H1 (cell line): ENCODE measurements around the gene HEXIM1. TPM values are rescaled to one million over a fixed set of nuclear protein-coding genes. Genes with fewer than 3 reads are reported as not detected.

Source experiments
- CTCF ChIA-PET: fragments of 300-600 bp; sonication (Branson Sonifier 250); formaldehyde crosslinking; loops from one replicate; lab custom pipeline; 2021; ENCODE audit not compliant: partially characterized antibody; lab: Charles Lee
- POLR2A ChIA-PET: fragments of 300-600 bp; sonication (Branson Sonifier 250); formaldehyde crosslinking; loops from one replicate; lab custom pipeline; 2021; ENCODE audit warnings: inconsistent platforms; ENCODE audit not compliant: partially characterized antibody; lab: Charles Lee
- DNase-seq, 2 experiments: peaks; one replicate each; pipeline versions ENCODE4 v3.0.0 to v3.0.0-alpha.2; 2010 to 2022; ENCODE audit warnings: low spot score in 2 of 2, low read depth in 1 of 2, mixed read lengths in 1 of 2
- FAIRE-seq: peaks from 2 replicates; lab custom pipeline; 2011; peaks lifted over from hg19 to GRCh38; lab: Jason Lieb, UNC
- H2AFZ ChIP-seq: 2 replicates; pipeline ENCODE4 v1.8.1; 2012; ENCODE audit warnings: low read length, inconsistent platforms
- H2AK5ac ChIP-seq: 2 replicates; pipeline ENCODE4 v1.6.1; 2013; ENCODE audit warnings: low read depth, low read length
- H2BK120ac ChIP-seq: replicated peaks from 2 replicates; pipeline ENCODE3; 2013; ENCODE audit warnings: low read depth, low read length, inconsistent platforms
- H2BK12ac ChIP-seq: 2 replicates; pipeline ENCODE4 v1.6.1; 2013; ENCODE audit warnings: low read depth, low read length
- H2BK15ac ChIP-seq: 2 replicates; pipeline ENCODE4 v1.6.1; 2013; ENCODE audit warnings: low read length
- H2BK20ac ChIP-seq: 2 replicates; pipeline ENCODE4 v1.6.1; 2013; ENCODE audit warnings: low read length
- H2BK5ac ChIP-seq: 2 replicates; pipeline ENCODE4 v1.6.1; 2013; ENCODE audit warnings: low read depth, low read length
- H3K14ac ChIP-seq: 2 replicates; pipeline ENCODE4 v1.6.1; 2013; ENCODE audit warnings: inconsistent platforms; ENCODE audit not compliant: insufficient read length
- H3K18ac ChIP-seq: 2 replicates; pipeline ENCODE4 v1.6.1; 2013; ENCODE audit warnings: low read length; ENCODE audit errors: extremely low read depth
- H3K23ac ChIP-seq: 2 replicates; pipeline ENCODE4 v1.6.1; 2013; ENCODE audit warnings: inconsistent platforms; ENCODE audit not compliant: insufficient read length
- H3K23me2 ChIP-seq: 2 replicates; pipeline ENCODE4 v1.6.1; 2013; ENCODE audit warnings: low read depth, low read length
- H3K27ac ChIP-seq: 2 replicates; pipeline ENCODE4 v1.6.1; 2011; ENCODE audit warnings: low read depth, low read length, inconsistent platforms
- H3K27me3 ChIP-seq, 4 experiments: replicated peaks in 1 of 4; 1 replicate in 1 of 4; 2 replicates in 3 of 4; pipeline versions ENCODE4 v1.6.1 to v1.8.1; 2011 to 2013; ENCODE audit warnings: low read length in 3 of 4, mild to moderate bottlenecking in 3 of 4, inconsistent platforms in 2 of 4, mixed read lengths in 2 of 4, moderate library complexity in 1 of 4; ENCODE audit not compliant: control insufficient read depth in 3 of 4, insufficient read depth in 3 of 4; ENCODE audit errors: extremely low read depth in 1 of 4
- H3K36me3 ChIP-seq, 4 experiments: 2 replicates each; pipeline versions ENCODE4 v1.6.1 to v1.8.1; 2011 to 2013; ENCODE audit warnings: mild to moderate bottlenecking in 4 of 4, low read length in 3 of 4, moderate library complexity in 2 of 4, control low read depth in 1 of 4, inconsistent platforms in 1 of 4; ENCODE audit not compliant: insufficient read depth in 4 of 4, control insufficient read depth in 2 of 4
- H3K4ac ChIP-seq: replicated peaks from 2 replicates; pipeline ENCODE3; 2013; ENCODE audit warnings: low read length, low read depth, mixed read lengths, inconsistent platforms; ENCODE audit not compliant: insufficient read length
- H3K4me1 ChIP-seq, 4 experiments: replicated peaks in 1 of 4; 1 replicate in 1 of 4; 2 replicates in 3 of 4; pipeline versions ENCODE4 v1.6.1 to v1.8.1; 2011 to 2013; ENCODE audit warnings: low read length in 3 of 4, inconsistent platforms in 2 of 4, mixed read lengths in 1 of 4; ENCODE audit not compliant: insufficient read depth in 4 of 4, control insufficient read depth in 3 of 4
- H3K4me2 ChIP-seq, 2 experiments: 2 replicates each; pipeline versions ENCODE4 v1.6.1 to v1.8.1; 2011 to 2013; ENCODE audit warnings: low read depth in 2 of 2, low read length in 2 of 2, control low read depth in 1 of 2, inconsistent platforms in 1 of 2, mild to moderate bottlenecking in 1 of 2; ENCODE audit not compliant: insufficient read depth in 1 of 2
- H3K4me3 ChIP-seq, 4 experiments: fragments of 200-600, 300-600 bp in 1 of 4; sonication (generic), shearing (Covaris generic), sonication (Bioruptor Twin) in 1 of 4; 2 replicates each; pipeline versions ENCODE4 v1.5.1 to v1.8.1; 2011 to 2016; ENCODE audit warnings: low read length in 4 of 4, low read depth in 3 of 4, control low read depth in 2 of 4, inconsistent platforms in 2 of 4, mild to moderate bottlenecking in 2 of 4, mixed read lengths in 1 of 4, moderate library complexity in 1 of 4; ENCODE audit not compliant: insufficient read depth in 2 of 4; ENCODE audit errors: extremely low read depth in 1 of 4
- H3K56ac ChIP-seq: replicated peaks from 2 replicates; pipeline ENCODE3; 2013; ENCODE audit warnings: low read depth, mild to moderate bottlenecking, mixed read lengths, low read length, inconsistent platforms; ENCODE audit not compliant: insufficient read length
- H3K79me1 ChIP-seq: 2 replicates; pipeline ENCODE4 v1.6.1; 2013; ENCODE audit warnings: low read depth, low read length, control low read depth
- H3K79me2 ChIP-seq, 2 experiments: 2 replicates each; pipeline versions ENCODE4 v1.6.1 to v1.8.1; 2012 to 2013; ENCODE audit warnings: low read length in 2 of 2, mild to moderate bottlenecking in 2 of 2, inconsistent platforms in 1 of 2; ENCODE audit not compliant: insufficient read depth in 2 of 2, control insufficient read depth in 1 of 2
- H3K9ac ChIP-seq, 4 experiments: replicated peaks in 1 of 4; 1 replicate in 1 of 4; 2 replicates in 3 of 4; pipeline versions ENCODE4 v1.6.1 to v1.8.1; 2011 to 2013; ENCODE audit warnings: low read depth in 3 of 4, low read length in 3 of 4, control low read depth in 2 of 4, mild to moderate bottlenecking in 2 of 4, moderate library complexity in 2 of 4, inconsistent platforms in 1 of 4; ENCODE audit errors: extremely low read depth in 1 of 4
- H3K9me3 ChIP-seq, 2 experiments: 2 replicates each; pipeline versions ENCODE4 v1.6.1 to v1.8.1; 2012 to 2013; ENCODE audit warnings: mild to moderate bottlenecking in 2 of 2, moderate library complexity in 2 of 2, control low read depth in 1 of 2, inconsistent platforms in 1 of 2, low read depth in 1 of 2, low read length in 1 of 2, mixed read lengths in 1 of 2; ENCODE audit not compliant: insufficient read depth in 2 of 2
- H4K20me1 ChIP-seq, 2 experiments: replicated peaks in 1 of 2; 2 replicates each; pipeline versions ENCODE3 to v1.8.1; 2011 to 2013; ENCODE audit warnings: inconsistent platforms in 2 of 2, low read length in 2 of 2, mild to moderate bottlenecking in 1 of 2; ENCODE audit not compliant: insufficient read depth in 2 of 2, control insufficient read depth in 1 of 2
- H4K5ac ChIP-seq: 2 replicates; pipeline ENCODE4 v1.6.1; 2013; ENCODE audit warnings: low read length, low read depth, mixed read lengths, inconsistent platforms; ENCODE audit not compliant: insufficient read length
- H4K8ac ChIP-seq: 2 replicates; pipeline ENCODE4 v1.8.0; 2013; ENCODE audit warnings: mild to moderate bottlenecking, moderate library complexity, low read length, inconsistent platforms; ENCODE audit not compliant: insufficient read depth; ENCODE audit errors: extremely low read depth
- H4K91ac ChIP-seq: replicated peaks from 2 replicates; pipeline ENCODE3; 2013; ENCODE audit warnings: low read length, mixed read lengths, inconsistent platforms; ENCODE audit not compliant: insufficient read length
- EP300 ChIP-seq, 2 experiments: IDR thresholded peaks; 1 replicate in 1 of 2; 2 replicates in 1 of 2; pipeline ENCODE4 v1.6.1; 2011 to 2012; ENCODE audit warnings: low read depth in 2 of 2, low read length in 2 of 2, mild to moderate bottlenecking in 2 of 2, borderline replicate concordance in 1 of 2, inconsistent platforms in 1 of 2, moderate library complexity in 1 of 2
- HDAC6 ChIP-seq: IDR thresholded peaks from one replicate; pipeline ENCODE4 v1.7.1; 2012; ENCODE audit warnings: low read depth, mild to moderate bottlenecking, inconsistent platforms, low read length, moderate library complexity
- KDM1A ChIP-seq: fragments of 200-600, 300-600 bp; sonication (generic); IDR thresholded peaks from 2 replicates; pipeline ENCODE4 v1.7.1; 2016; ENCODE audit warnings: mild to moderate bottlenecking, low read length, borderline replicate concordance
- POLR2AphosphoS5 ChIP-seq: IDR thresholded peaks from 2 replicates; pipeline ENCODE4 v1.6.1; 2011; ENCODE audit warnings: low read depth, low read length
- RFX5 ChIP-seq: IDR thresholded peaks from 2 replicates; pipeline ENCODE4 v1.6.1; 2011; ENCODE audit warnings: low read depth, low read length, improper control_type of control experiment, borderline replicate concordance
- WGBS, 2 experiments: shearing (Covaris generic) in 1 of 2; methylation state at CpG; one replicate each; pipeline versions ENCODE4 v1.1.6 to v1.1.7; 2013 to 2015; ENCODE audit warnings: low lambda C conversion rate in 2 of 2, mixed read lengths in 2 of 2, inconsistent platforms in 1 of 2, low coverage in 1 of 2, missing lambda C conversion rate in 1 of 2; ENCODE audit not compliant: insufficient replicate concordance in 2 of 2, insufficient coverage in 1 of 2, insufficient read length in 1 of 2; ENCODE audit errors: extremely low coverage in 1 of 2, missing lambda C conversion rate in 1 of 2; 5-methylcytosine and 5-hydroxymethylcytosine counted together
- polyA plus RNA-seq, 7 experiments: library from polyadenylated mRNA; depleted of rRNA in 3 of 7; stranded (reverse) in 5 of 7; unstranded in 2 of 7; fragments of >200 nt in 5 of 7; fragments of 200-250 nt in 2 of 7; gene quantifications; 1 replicate in 5 of 7; 2 replicates in 1 of 7; 4 replicates in 1 of 7; pipeline versions ENCODE4 v1.2.1 to v1.2.3, GENCODE V29; 2011 to 2013; ENCODE audit warnings: missing spikeins in 2 of 7, mixed read lengths in 2 of 7
- total RNA-seq: library from RNA; stranded (reverse); fragmentation: NEBNext Ultra II Directional; extraction: Animal tissue kit (Norgen Biotek cat#: 25700); gene quantifications from 2 replicates; pipeline ENCODE4 v1.2.1, GENCODE V29; 2021

The HEXIM1 gene
- total and polyA plus RNA-seq, 2 of the 8 experiments (the other 6 are each of a cell fraction or from before 2014, with no cell fraction given): 9.1 to 38.3 TPM

GRCh38 chr17:45129940-45130680, 18.2 kb upstream of the HEXIM1 start:
- Histone ChIP-seq H3K79me2 (no peaks in the 10 kb centered on the region), H3K23ac (no peak overlapping the region), H3K27ac (no peak overlapping the region), H3K23me2 (peaks cover 8% of the 10 kb centered on the region; the same call in 1 of the 2 replicates), H3K9ac (no peak overlapping the region), H3K9me3 (no peaks in the 10 kb centered on the region), H3K14ac (no peak overlapping the region), H2BK5ac (no peak overlapping the region), H3K18ac (no peak overlapping the region), H3K36me3 (no peaks in the 10 kb centered on the region), H3K4me1 (peaks cover 0 to 20% (median 8%) of the 10 kb centered on the region in 4 experiments; a peak in 5 of 7 replicates), H4K5ac (no peak overlapping the region), H3K56ac (no peak overlapping the region), H2BK12ac (no peak overlapping the region; the same call in 1 of the 2 replicates), H3K4me3 (no peak overlapping the region), H2AK5ac (no peak overlapping the region), H4K20me1 (peaks cover 5 to 13% of the 10 kb centered on the region in 2 experiments), H2BK15ac (no peak overlapping the region), H3K4me2 (no peak overlapping the region), H2BK120ac (no peak overlapping the region), H2AFZ (no peak overlapping the region), H3K4ac (no peak overlapping the region), H3K79me1 (no peaks in the 10 kb centered on the region), H2BK20ac (no peak overlapping the region), H4K91ac (no peak overlapping the region), H3K27me3 (no peaks in the 10 kb centered on the region), H4K8ac (no peak overlapping the region)
- POLR2A ChIA-PET: interaction anchor here (1.1 to 15.8 kb wide), 8 partner anchors 11 to 78 kb away, joined by 3 to 185 read pairs (median 4); partner anchors contain the start of genes HEXIM1 and HEXIM2
- no peak for FAIRE-seq
- 82% methylated on average over 13 of the region's 13 CpGs; no CpG with 5 or more reads in 1 of the 2 experiments for WGBS, 2 experiments
- CTCF ChIA-PET: interaction anchor here (0.6 to 11.7 kb wide), 11 partner anchors 8 to 106 kb away, joined by 3 to 156 read pairs (median 3); no protein-coding TSS in a partner anchor
- TF ChIP-seq POLR2AphosphoS5 (no peak), HDAC6 (no peak), RFX5 (no peak), EP300 (IDR thresholded peaks at IDR 0.05; ENCODE audit: borderline replicate concordance in 1 of 2, low read depth in 2 of 2, low read length in 2 of 2) (no peak), KDM1A (no peak)
- peak in 1 of 2 experiments; percentile 46 for DNase-seq
